PC-3 (cell line): Measurements from ENCODE around the gene IQSEC1. TPM values are rescaled to one million over a fixed set of nuclear protein-coding genes. Genes with fewer than 3 reads are reported as not detected.

Experiments
- ATAC-seq: fragments of 200-7000 bp; cut with Tn5 transposase; 2 replicates; pipeline ENCODE4 v1.9.1; 2020; ENCODE audit warnings: mild to moderate bottlenecking, moderate library complexity
- BruUV-seq: library from RNA; stranded (reverse); fragments of 400-500 nt; replicated peaks from 2 replicates; lab custom pipeline; 2021; lab: Mats Ljungman, UMichigan
- CTCF ChIA-PET: fragments of 300-600 bp; sonication (Branson Sonifier 250); formaldehyde crosslinking; loops from one replicate; lab custom pipeline; 2022; ENCODE audit warnings: antibody characterized with exemption; lab: Charles Lee
- POLR2A ChIA-PET: fragments of 300-600 bp; sonication (Branson Sonifier 250); formaldehyde crosslinking; loops from one replicate; lab custom pipeline; 2022; ENCODE audit warnings: antibody characterized with exemption; ENCODE audit not compliant: unreplicated experiment; lab: Charles Lee
- DNase-seq: peaks from one replicate; pipeline ENCODE4 v3.0.0-alpha.2; 2015
- H2AFZ ChIP-seq: fragments of 300-600 bp; sonication (generic); 2 replicates; pipeline ENCODE4 v1.6.0; 2016; ENCODE audit warnings: antibody characterized with exemption, low read length
- H3F3A ChIP-seq: fragments of 300-600 bp; sonication (generic); one replicate; pipeline ENCODE4 v1.6.0; 2017; ENCODE audit warnings: antibody characterized with exemption, low read length, control low read depth, mild to moderate bottlenecking; ENCODE audit not compliant: unreplicated experiment
- H3K27ac ChIP-seq: fragments of 300-600 bp; sonication (generic); 2 replicates; pipeline ENCODE4 v1.5.1; 2016; ENCODE audit warnings: mild to moderate bottlenecking, low read length
- H3K27me3 ChIP-seq: fragments of 300-600 bp; sonication (generic); 2 replicates; pipeline ENCODE4 v1.6.1; 2016; ENCODE audit warnings: low read length, mixed read lengths
- H3K36me3 ChIP-seq: fragments of 300-600 bp; sonication (generic); 2 replicates; pipeline ENCODE4 v1.6.1; 2016; ENCODE audit warnings: low read depth, mixed run types, low read length, mixed read lengths
- H3K4me1 ChIP-seq: fragments of 300-600 bp; sonication (generic); 2 replicates; pipeline ENCODE4 v1.5.1; 2016; ENCODE audit warnings: low read length; ENCODE audit not compliant: insufficient read depth
- H3K4me2 ChIP-seq: fragments of 300-600 bp; sonication (generic); 2 replicates; pipeline ENCODE4 v1.6.0; 2016; ENCODE audit warnings: low read length
- H3K4me3 ChIP-seq: fragments of 300-600 bp; sonication (generic); 2 replicates; pipeline ENCODE4 v1.5.1; 2016; ENCODE audit warnings: mild to moderate bottlenecking, low read length, mixed read lengths
- H3K79me2 ChIP-seq: fragments of 300-600 bp; sonication (generic); 2 replicates; pipeline ENCODE4 v1.6.1; 2017; ENCODE audit warnings: low read length, mixed read lengths
- H3K9ac ChIP-seq: fragments of 300-600 bp; sonication (generic); 2 replicates; pipeline ENCODE4 v1.6.0; 2016; ENCODE audit warnings: mild to moderate bottlenecking, low read length
- H3K9me2 ChIP-seq: fragments of 300-600 bp; sonication (generic); replicated peaks from 2 replicates; pipeline ENCODE4 v1.6.1; 2016; ENCODE audit warnings: mixed run types, low read length, mixed read lengths
- H3K9me3 ChIP-seq: fragments of 300-600 bp; sonication (generic); 2 replicates; pipeline ENCODE4 v1.6.1; 2016; ENCODE audit warnings: low read length, mixed read lengths
- H4K20me1 ChIP-seq: fragments of 300-600 bp; sonication (generic); 2 replicates; pipeline ENCODE4 v1.6.1; 2016; ENCODE audit warnings: low read length, mixed read lengths
- CTCF ChIP-seq: fragments of 300-600 bp; sonication (generic); conservative IDR thresholded peaks from 2 replicates; pipeline ENCODE4 v1.5.1; 2017; ENCODE audit warnings: antibody characterized with exemption, low read depth, mild to moderate bottlenecking, low read length
- EZH2 ChIP-seq: fragments of 300-600 bp; sonication (generic); IDR thresholded peaks from one replicate; pipeline ENCODE4 v1.6.1; 2017; ENCODE audit warnings: antibody characterized with exemption, mild to moderate bottlenecking, low read length; ENCODE audit not compliant: unreplicated experiment
- EZH2phosphoT487 ChIP-seq: fragments of 300-600 bp; sonication (generic); IDR thresholded peaks from 2 replicates; pipeline ENCODE4 v1.6.1; 2018; ENCODE audit warnings: mild to moderate bottlenecking, antibody characterized with exemption, low read length, borderline replicate concordance
- intact Hi-C: fragments of 100-400 bp; cut with micrococcal nuclease; formaldehyde crosslinking; loops from 2 replicates; pipeline ENCODE4 v1.9.0; 2023
- total RNA-seq: library from RNA; depleted of rRNA; stranded (reverse); fragments of >200 nt; gene quantifications from 2 replicates; pipeline ENCODE4 v1.2.3, GENCODE V29; 2014

IQSEC1 gene
- total RNA-seq, 1 experiment from 2014 or later, result 37.9 TPM

GRCh38 chr3:12886736-12887135, 186.5 kb downstream of the IQSEC1 start:
- H3K9ac ChIP-seq, result no peak overlapping the region
- DNase-seq, result no peak
- peaks cover 14% of the 10 kb centered on the region for H3K4me1 ChIP-seq
- H3K27me3 ChIP-seq, result no peaks in the 10 kb centered on the region
- no peak overlapping the region for H3K4me2 ChIP-seq
- H3K4me3 ChIP-seq, result no peak overlapping the region
- ChIA-PET CTCF (interaction anchor here (0.6 kb wide), 1 partner anchor 99 kb away, joined by 3 read pairs; no protein-coding TSS in a partner anchor), POLR2A (interaction anchor here (0.5 kb wide), 2 partner anchors 106 to 166 kb away, joined by 4 to 19 read pairs; no protein-coding TSS in a partner anchor)
- no peaks in the 10 kb centered on the region for H4K20me1 ChIP-seq
- no peak for ATAC-seq
- intact Hi-C loops, result no loop called here
- no peaks in the 10 kb centered on the region for H3K36me3 ChIP-seq
- no TSS peak for BruUV-seq
- no peaks in the 10 kb centered on the region for H3F3A ChIP-seq
- H2AFZ ChIP-seq, result no peak overlapping the region
- no peaks in the 10 kb centered on the region for H3K79me2 ChIP-seq
- H3K9me3 ChIP-seq, result no peaks in the 10 kb centered on the region
- no peaks in the 10 kb centered on the region for H3K9me2 ChIP-seq
- TF ChIP-seq CTCF, result no peak
- no peak for TF ChIP-seq EZH2
- TF ChIP-seq EZH2phosphoT487, result no peak
- no peak overlapping the region for H3K27ac ChIP-seq

- ATAC-seq (no peak), DNase-seq (no peak)
- intact Hi-C loops, result no loop called here
- POLR2A ChIA-PET, result no interaction called here
- H3K79me2 ChIP-seq, result no peaks in the 10 kb centered on the region
- TF ChIP-seq EZH2 (no peak), CTCF (no peak), EZH2phosphoT487 (no peak)
- no peak overlapping the region for H3K4me3 ChIP-seq
- no peak overlapping the region for H3K27ac ChIP-seq
- H3K9me2 ChIP-seq, result no peaks in the 10 kb centered on the region
- no peaks in the 10 kb centered on the region for H3K27me3 ChIP-seq
- H2AFZ ChIP-seq, result no peak overlapping the region
- H3K4me2 ChIP-seq, result no peak overlapping the region
- no peaks in the 10 kb centered on the region for H3F3A ChIP-seq
- no peaks in the 10 kb centered on the region for H4K20me1 ChIP-seq
- no peak overlapping the region for H3K9ac ChIP-seq
- no peaks in the 10 kb centered on the region for H3K36me3 ChIP-seq
- peaks cover 9% of the 10 kb centered on the region for H3K4me1 ChIP-seq
- no peaks in the 10 kb centered on the region for H3K9me3 ChIP-seq
- no TSS peak for BruUV-seq
- CTCF ChIA-PET, result interaction anchor here (0.6 kb wide), 1 partner anchor 99 kb away, joined by 3 read pairs; no protein-coding TSS in a partner anchor
Measured at GRCh38 chr3:12886106-12886679, 187.0 kb downstream of the IQSEC1 start.

GRCh38 chr3:12885583-12885930, 187.7 kb downstream of the IQSEC1 start:
- intact Hi-C loops, result no loop called here
- H4K20me1 ChIP-seq, result no peaks in the 10 kb centered on the region
- H2AFZ ChIP-seq, result no peak overlapping the region
- no peak overlapping the region for H3K4me2 ChIP-seq
- H3K9ac ChIP-seq, result no peak overlapping the region
- H3K4me3 ChIP-seq, result no peak overlapping the region
- no peak overlapping the region for H3K27ac ChIP-seq
- CTCF ChIA-PET, result no interaction called here
- BruUV-seq, result no TSS peak
- H3F3A ChIP-seq, result no peaks in the 10 kb centered on the region
- H3K36me3 ChIP-seq, result no peaks in the 10 kb centered on the region
- H3K79me2 ChIP-seq, result no peaks in the 10 kb centered on the region
- POLR2A ChIA-PET, result no interaction called here
- no peaks in the 10 kb centered on the region for H3K9me3 ChIP-seq
- TF ChIP-seq CTCF (no peak), EZH2phosphoT487 (no peak), EZH2 (no peak)
- ATAC-seq (no peak), DNase-seq (no peak)
- H3K9me2 ChIP-seq, result no peaks in the 10 kb centered on the region
- no peaks in the 10 kb centered on the region for H3K27me3 ChIP-seq
- H3K4me1 ChIP-seq, result peaks cover 3% of the 10 kb centered on the region
